Smooth muscle cell (in vitro differentiated cells): ENCODE results near the gene STK16. TPM values are rescaled to one million over a fixed set of nuclear protein-coding genes. Genes with fewer than 3 reads are reported as not detected.
A peak's percentile ranks its signal among the peaks of the same experiment; 100 is the strongest.

Source experiments
- DNase-seq: peaks from one replicate; lab custom pipeline; 2025; ENCODE audit not compliant: unreplicated experiment; lab: John Stamatoyannopoulos, UW
- H2AFZ ChIP-seq: fragments of 200-600 bp; sonication (generic); 2 replicates; pipeline ENCODE4 v1.6.0; 2016; ENCODE audit warnings: antibody characterized with exemption, low read depth, mild to moderate bottlenecking
- H3F3A ChIP-seq: fragments of 200-600 bp; sonication (generic); 2 replicates; pipeline ENCODE4 v1.6.0; 2017; ENCODE audit warnings: antibody characterized with exemption, low read depth
- H3K27ac ChIP-seq: fragments of 200-600 bp; sonication (generic); 2 replicates; pipeline ENCODE4 v1.5.1; 2016; ENCODE audit warnings: low read depth, mild to moderate bottlenecking
- H3K27me3 ChIP-seq: fragments of 200-600 bp; sonication (generic); 2 replicates; pipeline ENCODE4 v1.6.1; 2016; ENCODE audit warnings: low read depth, mild to moderate bottlenecking
- H3K36me3 ChIP-seq: fragments of 200-600 bp; sonication (generic); 2 replicates; pipeline ENCODE4 v1.5.1; 2016; ENCODE audit warnings: low read depth
- H3K4me1 ChIP-seq: fragments of 200-600 bp; sonication (generic); 2 replicates; pipeline ENCODE4 v1.5.1; 2016; ENCODE audit warnings: low read depth
- H3K4me2 ChIP-seq: fragments of 200-600 bp; sonication (generic); 2 replicates; pipeline ENCODE4 v1.6.0; 2016; ENCODE audit warnings: mild to moderate bottlenecking
- H3K4me3 ChIP-seq: fragments of 200-600 bp; sonication (generic); 2 replicates; pipeline ENCODE4 v1.5.1; 2016; ENCODE audit warnings: mild to moderate bottlenecking
- H3K79me2 ChIP-seq: fragments of 200-600 bp; sonication (generic); 2 replicates; pipeline ENCODE4 v1.6.0; 2016; ENCODE audit warnings: low read depth, mild to moderate bottlenecking
- H3K9ac ChIP-seq: fragments of 200-600 bp; sonication (generic); 2 replicates; pipeline ENCODE4 v1.6.0; 2016; ENCODE audit warnings: low read depth
- H3K9me3 ChIP-seq: fragments of 200-600 bp; sonication (generic); replicated peaks from 2 replicates; pipeline ENCODE4 v1.5.1; 2016; ENCODE audit warnings: low read depth
- H4K20me1 ChIP-seq: fragments of 200-600 bp; sonication (generic); 2 replicates; pipeline ENCODE4 v1.6.0; 2016; ENCODE audit warnings: low read depth
- WGBS: methylation state at CpG from one replicate; pipeline ENCODE4 v1.1.7; 2016; ENCODE audit warnings: low lambda C conversion rate; 5-methylcytosine and 5-hydroxymethylcytosine counted together
- polyA plus RNA-seq: library from polyadenylated mRNA; unstranded; fragments of >200 nt; fragmentation: Nextera tagmentation; extraction: Ambion mirVana; gene quantifications from 2 replicates; pipeline ENCODE4 v1.2.1, GENCODE V29; 2016
- total RNA-seq: library from RNA; depleted of rRNA; stranded (reverse); fragments of >200 nt; gene quantifications from 2 replicates; pipeline ENCODE4 v1.2.3, GENCODE V29; 2014
- TF ChIP-seq, protein P1 (sequence below): fragments of 200-600 bp; sonication (generic); IDR thresholded peaks from 2 replicates; pipeline ENCODE4 v1.5.1; 2017; ENCODE audit warnings: borderline replicate concordance, mild to moderate bottlenecking, antibody characterized with exemption; ENCODE audit not compliant: insufficient read depth, poor library complexity, severe bottlenecking

Gene STK16
- total and polyA plus RNA-seq, 2 experiments from 2014 or later = 8.8 to 15.2 TPM

DNA sequence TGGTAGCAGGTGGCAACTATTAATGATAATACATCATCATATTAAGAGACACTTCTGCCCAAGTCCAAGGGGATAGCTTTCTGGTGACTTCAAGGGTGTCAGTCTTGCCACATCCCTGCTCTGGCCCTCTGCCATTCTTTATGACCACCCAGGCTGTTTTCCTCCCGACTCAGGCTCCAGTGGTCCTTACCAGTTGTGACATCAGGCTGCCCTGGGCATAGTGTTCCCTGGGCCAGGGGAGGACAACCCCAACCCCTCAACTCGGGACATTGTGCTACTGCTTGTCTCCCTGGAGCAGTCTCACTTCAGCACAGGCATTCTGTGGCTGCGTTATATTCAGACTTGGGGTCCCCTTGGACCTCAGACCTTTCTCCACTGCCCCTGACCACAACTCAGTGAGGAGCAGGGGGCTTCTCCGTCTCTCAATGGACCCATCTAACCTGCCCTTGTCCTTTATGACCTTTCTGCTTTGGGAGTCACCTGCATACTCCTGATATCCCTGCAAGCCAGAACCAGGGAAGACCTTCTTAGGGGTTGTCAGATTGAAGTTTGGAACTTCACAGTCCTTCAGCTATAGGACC is 46.7 kb downstream of the STK16 start:
- Histone ChIP-seq H3K4me1 (no peaks in the 10 kb centered on the region), H3K36me3 (no peaks in the 10 kb centered on the region), H4K20me1 (no peaks in the 10 kb centered on the region), H3F3A (no peaks in the 10 kb centered on the region), H3K27ac (no peak overlapping the region), H3K9me3 (no peaks in the 10 kb centered on the region), H3K4me2 (no peak overlapping the region), H2AFZ (no peak overlapping the region), H3K9ac (no peak overlapping the region), H3K27me3 (no peaks in the 10 kb centered on the region), H3K4me3 (no peak overlapping the region), H3K79me2 (no peaks in the 10 kb centered on the region)
- TF ChIP-seq, protein P1, sequence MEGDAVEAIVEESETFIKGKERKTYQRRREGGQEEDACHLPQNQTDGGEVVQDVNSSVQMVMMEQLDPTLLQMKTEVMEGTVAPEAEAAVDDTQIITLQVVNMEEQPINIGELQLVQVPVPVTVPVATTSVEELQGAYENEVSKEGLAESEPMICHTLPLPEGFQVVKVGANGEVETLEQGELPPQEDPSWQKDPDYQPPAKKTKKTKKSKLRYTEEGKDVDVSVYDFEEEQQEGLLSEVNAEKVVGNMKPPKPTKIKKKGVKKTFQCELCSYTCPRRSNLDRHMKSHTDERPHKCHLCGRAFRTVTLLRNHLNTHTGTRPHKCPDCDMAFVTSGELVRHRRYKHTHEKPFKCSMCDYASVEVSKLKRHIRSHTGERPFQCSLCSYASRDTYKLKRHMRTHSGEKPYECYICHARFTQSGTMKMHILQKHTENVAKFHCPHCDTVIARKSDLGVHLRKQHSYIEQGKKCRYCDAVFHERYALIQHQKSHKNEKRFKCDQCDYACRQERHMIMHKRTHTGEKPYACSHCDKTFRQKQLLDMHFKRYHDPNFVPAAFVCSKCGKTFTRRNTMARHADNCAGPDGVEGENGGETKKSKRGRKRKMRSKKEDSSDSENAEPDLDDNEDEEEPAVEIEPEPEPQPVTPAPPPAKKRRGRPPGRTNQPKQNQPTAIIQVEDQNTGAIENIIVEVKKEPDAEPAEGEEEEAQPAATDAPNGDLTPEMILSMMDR = no peak
- no peak for DNase-seq
- WGBS = 85% methylated on average over 4 of the region's 4 CpGs

DNA sequence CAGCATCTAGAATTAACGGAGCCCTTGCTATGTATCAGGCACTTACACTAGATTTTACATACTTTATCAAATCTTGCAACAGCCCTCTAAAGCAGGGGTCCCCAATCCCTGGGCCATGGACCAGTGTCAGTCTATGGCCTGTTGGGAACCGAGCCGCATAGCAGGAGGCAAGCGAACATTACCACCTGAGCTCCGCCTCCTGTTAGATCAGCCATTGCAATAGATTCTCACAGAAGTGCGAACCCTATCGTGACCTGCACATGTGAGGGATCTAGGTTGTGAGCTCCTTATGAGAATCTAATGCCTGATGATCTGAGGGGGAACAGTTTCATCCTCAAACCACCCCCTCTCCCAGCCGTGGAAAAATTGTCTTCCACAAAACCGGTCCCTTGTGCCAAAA is 47.3 kb downstream of the STK16 start:
- Histone ChIP-seq H3K4me3 (no peak overlapping the region), H4K20me1 (no peaks in the 10 kb centered on the region), H3K9me3 (no peaks in the 10 kb centered on the region), H3F3A (no peaks in the 10 kb centered on the region), H3K36me3 (no peaks in the 10 kb centered on the region), H3K27ac (no peak overlapping the region), H3K27me3 (no peaks in the 10 kb centered on the region), H3K9ac (no peak overlapping the region), H3K4me2 (no peak overlapping the region), H3K79me2 (no peaks in the 10 kb centered on the region), H3K4me1 (no peaks in the 10 kb centered on the region), H2AFZ (no peak overlapping the region)
- TF ChIP-seq, protein P1 = no peak
- no peak for DNase-seq
- WGBS = 96% methylated on average over 9 of the region's 9 CpGs

DNA sequence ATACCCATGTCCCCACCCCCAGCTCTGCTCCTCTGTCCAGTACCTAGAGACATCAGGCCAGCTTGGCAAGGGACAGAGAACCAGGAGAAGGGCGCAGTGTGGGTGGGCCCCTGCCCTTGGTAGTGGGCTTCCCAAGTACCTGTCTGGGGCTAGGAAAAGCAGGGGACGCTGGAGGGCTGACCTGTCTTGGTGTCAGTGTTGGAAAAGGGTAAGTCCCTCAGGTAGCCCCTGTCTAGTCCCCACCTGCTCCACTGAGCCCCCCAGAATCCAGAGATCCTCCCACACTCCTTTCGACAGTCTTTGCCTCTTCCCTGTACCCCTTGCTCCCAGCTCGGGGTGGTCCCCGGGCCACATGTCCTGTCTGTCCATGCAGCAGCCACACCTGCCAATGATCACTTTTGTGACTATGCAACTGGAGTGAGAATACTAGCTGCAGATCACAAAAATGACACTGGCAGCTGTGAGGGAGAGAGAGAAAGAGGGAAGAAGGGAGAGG is 48.5 kb downstream of the STK16 start:
- H3K9ac ChIP-seq = no peak overlapping the region
- H3K4me1 ChIP-seq = no peaks in the 10 kb centered on the region
- no peaks in the 10 kb centered on the region for H3K36me3 ChIP-seq
- no peaks in the 10 kb centered on the region for H3F3A ChIP-seq
- H3K27ac ChIP-seq = no peak overlapping the region
- TF ChIP-seq, protein P1 = no peak
- H4K20me1 ChIP-seq = no peaks in the 10 kb centered on the region
- no peak for DNase-seq
- H3K9me3 ChIP-seq = no peaks in the 10 kb centered on the region
- no peak overlapping the region for H3K4me2 ChIP-seq
- no peak overlapping the region for H3K4me3 ChIP-seq
- no peaks in the 10 kb centered on the region for H3K27me3 ChIP-seq
- whole genome bisulfite sequencing = 96% methylated on average over 5 of the region's 5 CpGs
- peak overlapping the region; percentile 93 for H2AFZ ChIP-seq
- H3K79me2 ChIP-seq = no peaks in the 10 kb centered on the region
